Measurements from ENCODE around the gene TMEM150C. TPM values are rescaled to one million over a fixed set of nuclear protein-coding genes. Genes with fewer than 3 reads are reported as not detected.

TMEM150C gene
- total RNA-seq, 1 experiment from 2014 or later: 1.8 TPM

DNA sequence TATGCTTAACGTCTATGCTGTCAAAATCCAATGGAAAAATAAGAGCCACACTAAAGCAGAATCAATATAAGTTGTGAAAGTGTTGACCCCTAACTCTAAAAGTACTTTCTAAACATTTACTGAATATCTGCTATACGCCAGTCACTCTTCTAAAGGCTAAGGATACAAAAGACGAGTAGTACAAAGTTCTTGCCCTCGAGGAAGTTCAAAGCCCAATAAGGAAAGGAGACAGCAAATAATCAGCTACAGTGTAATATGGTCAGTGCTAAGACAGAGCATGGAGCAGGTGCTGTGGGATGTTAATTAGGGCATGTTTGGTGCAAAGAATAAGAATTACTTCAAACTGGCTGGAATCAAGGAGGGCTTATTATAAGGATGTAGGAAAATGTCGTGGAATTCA, 31.6 kb upstream of the TMEM150C start:
- ChIA-PET CTCF (no interaction called here), POLR2A (no interaction called here)
- ATAC-seq (no peak), DNase-seq (ENCODE audit: low read depth, low spot score) (no peak)
- H3K4me3 ChIP-seq (ENCODE audit: low read depth in 2 of 2, low read length in 2 of 2): no peak overlapping the region
- intact Hi-C loops (cut with micrococcal nuclease; ENCODE audit: unreplicated experiment) (no loop called here), in situ Hi-C loops (cut with HindIII; ENCODE audit: low pct_unique_long_range_greater_than_20kb, low sequenced_read_pairs) (no loop called here)
- TF ChIP-seq, protein P1, sequence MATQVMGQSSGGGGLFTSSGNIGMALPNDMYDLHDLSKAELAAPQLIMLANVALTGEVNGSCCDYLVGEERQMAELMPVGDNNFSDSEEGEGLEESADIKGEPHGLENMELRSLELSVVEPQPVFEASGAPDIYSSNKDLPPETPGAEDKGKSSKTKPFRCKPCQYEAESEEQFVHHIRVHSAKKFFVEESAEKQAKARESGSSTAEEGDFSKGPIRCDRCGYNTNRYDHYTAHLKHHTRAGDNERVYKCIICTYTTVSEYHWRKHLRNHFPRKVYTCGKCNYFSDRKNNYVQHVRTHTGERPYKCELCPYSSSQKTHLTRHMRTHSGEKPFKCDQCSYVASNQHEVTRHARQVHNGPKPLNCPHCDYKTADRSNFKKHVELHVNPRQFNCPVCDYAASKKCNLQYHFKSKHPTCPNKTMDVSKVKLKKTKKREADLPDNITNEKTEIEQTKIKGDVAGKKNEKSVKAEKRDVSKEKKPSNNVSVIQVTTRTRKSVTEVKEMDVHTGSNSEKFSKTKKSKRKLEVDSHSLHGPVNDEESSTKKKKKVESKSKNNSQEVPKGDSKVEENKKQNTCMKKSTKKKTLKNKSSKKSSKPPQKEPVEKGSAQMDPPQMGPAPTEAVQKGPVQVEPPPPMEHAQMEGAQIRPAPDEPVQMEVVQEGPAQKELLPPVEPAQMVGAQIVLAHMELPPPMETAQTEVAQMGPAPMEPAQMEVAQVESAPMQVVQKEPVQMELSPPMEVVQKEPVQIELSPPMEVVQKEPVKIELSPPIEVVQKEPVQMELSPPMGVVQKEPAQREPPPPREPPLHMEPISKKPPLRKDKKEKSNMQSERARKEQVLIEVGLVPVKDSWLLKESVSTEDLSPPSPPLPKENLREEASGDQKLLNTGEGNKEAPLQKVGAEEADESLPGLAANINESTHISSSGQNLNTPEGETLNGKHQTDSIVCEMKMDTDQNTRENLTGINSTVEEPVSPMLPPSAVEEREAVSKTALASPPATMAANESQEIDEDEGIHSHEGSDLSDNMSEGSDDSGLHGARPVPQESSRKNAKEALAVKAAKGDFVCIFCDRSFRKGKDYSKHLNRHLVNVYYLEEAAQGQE (IDR thresholded peaks at IDR 0.05; ENCODE audit: insufficient read depth in 1 of 2, low read depth in 2 of 2, low read length in 1 of 2): no peak
- TF ChIP-seq TCF7L2 (IDR thresholded peaks at IDR 0.05; ENCODE audit: low read depth, low read length) (no peak), SIN3A (IDR thresholded peaks at IDR 0.05; ENCODE audit: borderline replicate concordance, insufficient read depth, low read depth, low read length) (no peak), POLR2AphosphoS5 (IDR thresholded peaks at IDR 0.05; ENCODE audit: low read depth, low read length) (no peak)
- TF ChIP-seq, protein P2, sequence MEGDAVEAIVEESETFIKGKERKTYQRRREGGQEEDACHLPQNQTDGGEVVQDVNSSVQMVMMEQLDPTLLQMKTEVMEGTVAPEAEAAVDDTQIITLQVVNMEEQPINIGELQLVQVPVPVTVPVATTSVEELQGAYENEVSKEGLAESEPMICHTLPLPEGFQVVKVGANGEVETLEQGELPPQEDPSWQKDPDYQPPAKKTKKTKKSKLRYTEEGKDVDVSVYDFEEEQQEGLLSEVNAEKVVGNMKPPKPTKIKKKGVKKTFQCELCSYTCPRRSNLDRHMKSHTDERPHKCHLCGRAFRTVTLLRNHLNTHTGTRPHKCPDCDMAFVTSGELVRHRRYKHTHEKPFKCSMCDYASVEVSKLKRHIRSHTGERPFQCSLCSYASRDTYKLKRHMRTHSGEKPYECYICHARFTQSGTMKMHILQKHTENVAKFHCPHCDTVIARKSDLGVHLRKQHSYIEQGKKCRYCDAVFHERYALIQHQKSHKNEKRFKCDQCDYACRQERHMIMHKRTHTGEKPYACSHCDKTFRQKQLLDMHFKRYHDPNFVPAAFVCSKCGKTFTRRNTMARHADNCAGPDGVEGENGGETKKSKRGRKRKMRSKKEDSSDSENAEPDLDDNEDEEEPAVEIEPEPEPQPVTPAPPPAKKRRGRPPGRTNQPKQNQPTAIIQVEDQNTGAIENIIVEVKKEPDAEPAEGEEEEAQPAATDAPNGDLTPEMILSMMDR (IDR thresholded peaks at IDR 0.05): no peak
- H3K27me3 ChIP-seq (ENCODE audit: control insufficient read depth, insufficient read depth, low read length): peaks cover 7% of the 10 kb centered on the region
- BruUV-seq (replicated peaks): no TSS peak
- H3K36me3 ChIP-seq (ENCODE audit: control insufficient read depth, insufficient read depth, low read length): no peaks in the 10 kb centered on the region
- no peaks in the 10 kb centered on the region for H3K4me1 ChIP-seq (ENCODE audit: control insufficient read depth, insufficient read depth, low read length)
- H3K9me3 ChIP-seq (ENCODE audit: control insufficient read depth, insufficient read depth, low read depth, low read length): no peaks in the 10 kb centered on the region
- no peak overlapping the region for H3K27ac ChIP-seq (ENCODE audit: low read length)

DNA sequence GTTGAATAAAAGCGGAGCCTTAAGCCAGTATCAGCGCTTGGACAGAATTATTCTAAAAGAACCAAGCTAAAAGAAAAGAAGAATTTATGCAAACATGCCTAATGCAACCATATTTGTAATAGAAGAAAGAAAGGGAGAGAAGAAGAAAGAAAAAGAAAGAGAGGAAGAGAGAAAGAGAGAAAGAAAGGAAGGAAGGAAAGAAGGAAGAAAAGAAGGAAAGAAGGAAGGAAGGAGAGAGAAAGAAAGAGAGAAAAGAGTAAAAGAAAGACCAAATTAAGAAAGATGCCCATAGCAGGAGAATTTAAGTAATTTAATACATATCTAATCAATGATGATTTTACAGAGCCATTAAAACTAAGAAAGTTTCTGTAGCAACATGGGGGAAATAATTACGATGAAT, 30.9 kb upstream of the TMEM150C start:
- in situ Hi-C loops (cut with HindIII; ENCODE audit: low pct_unique_long_range_greater_than_20kb, low sequenced_read_pairs) (no loop called here), intact Hi-C loops (cut with micrococcal nuclease; ENCODE audit: unreplicated experiment) (no loop called here)
- ChIA-PET CTCF (no interaction called here), POLR2A (no interaction called here)
- Histone ChIP-seq H3K36me3 (ENCODE audit: control insufficient read depth, insufficient read depth, low read length) (no peaks in the 10 kb centered on the region), H3K4me1 (ENCODE audit: control insufficient read depth, insufficient read depth, low read length) (no peaks in the 10 kb centered on the region), H3K4me3 (ENCODE audit: low read depth in 2 of 2, low read length in 2 of 2) (no peak overlapping the region), H3K27ac (ENCODE audit: low read length) (no peak overlapping the region), H3K27me3 (ENCODE audit: control insufficient read depth, insufficient read depth, low read length) (peaks cover 7% of the 10 kb centered on the region), H3K9me3 (ENCODE audit: control insufficient read depth, insufficient read depth, low read depth, low read length) (no peaks in the 10 kb centered on the region)
- no peak for DNase-seq (ENCODE audit: low read depth, low spot score)
- TF ChIP-seq, protein P2 (IDR thresholded peaks at IDR 0.05): no peak
- TF ChIP-seq TCF7L2 (IDR thresholded peaks at IDR 0.05; ENCODE audit: low read depth, low read length) (no peak), SIN3A (IDR thresholded peaks at IDR 0.05; ENCODE audit: borderline replicate concordance, insufficient read depth, low read depth, low read length) (no peak), POLR2AphosphoS5 (IDR thresholded peaks at IDR 0.05; ENCODE audit: low read depth, low read length) (no peak)
- TF ChIP-seq, protein P1 (IDR thresholded peaks at IDR 0.05; ENCODE audit: insufficient read depth in 1 of 2, low read depth in 2 of 2, low read length in 1 of 2): no peak
- ATAC-seq: no peak
- no TSS peak for BruUV-seq (replicated peaks)
